Activated CD4-positive, alpha-beta T cell treated with anti-CD3 and anti-CD28 coated beads, Interleukin-2, amount 50 U/mL, for 24 hours (primary cell): ENCODE data around the gene RNU1-1.
"Not testable (repeated sequence)": the region's sequence is repeated elsewhere in the genome, so short reads cannot be mapped to it uniquely, and the experiment has no call there.

Source experiments
- DNase-seq, 2 donors: peaks; one replicate each; pipeline ENCODE4 v3.0.0-alpha.2; 2020; ENCODE audit warnings: low read depth in 1 of 2, low spot score in 1 of 2

RNU1-1 gene

DNA sequence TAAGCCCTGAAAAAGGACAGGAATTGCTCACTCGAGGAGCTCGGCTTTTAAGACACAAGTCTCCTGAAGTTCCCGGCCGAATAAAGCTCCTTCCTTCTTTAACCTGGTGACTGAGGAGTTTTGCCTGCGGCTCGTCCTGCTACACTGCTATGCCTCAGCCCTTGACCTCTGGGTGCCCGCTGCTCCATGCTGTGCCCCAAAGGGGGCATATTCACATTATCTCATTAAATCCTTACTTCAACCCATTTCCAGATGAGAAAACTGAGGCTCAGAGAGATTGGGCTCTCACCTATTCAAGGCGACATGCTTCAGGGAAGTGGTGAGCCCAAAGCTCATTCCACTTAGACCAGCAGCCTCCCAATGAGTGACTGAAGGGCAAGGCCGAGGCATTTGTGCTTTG is 20.4 kb downstream of the RNU1-1 start:
- not testable (repeated sequence) for DNase-seq

DNA sequence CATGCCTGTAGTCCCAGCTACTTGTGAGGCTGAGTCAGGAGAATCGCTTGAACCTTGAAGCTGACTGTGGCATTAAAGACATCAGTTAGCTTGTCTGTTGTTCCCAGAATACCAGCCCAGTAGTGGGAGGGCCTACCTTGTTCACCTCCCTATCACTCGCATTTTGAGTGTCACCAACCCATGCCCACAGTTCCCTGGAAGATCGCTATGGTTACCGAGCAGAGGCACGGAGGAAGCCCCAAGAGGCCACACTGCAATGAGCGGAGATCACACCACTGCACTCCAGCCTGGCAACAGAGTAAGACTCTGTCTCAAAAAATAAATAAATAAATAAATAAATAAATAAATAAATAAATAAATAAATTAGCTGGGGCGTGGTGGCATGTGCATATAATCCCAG is 21.1 kb downstream of the RNU1-1 start:
- DNase-seq: not testable (repeated sequence)

DNA sequence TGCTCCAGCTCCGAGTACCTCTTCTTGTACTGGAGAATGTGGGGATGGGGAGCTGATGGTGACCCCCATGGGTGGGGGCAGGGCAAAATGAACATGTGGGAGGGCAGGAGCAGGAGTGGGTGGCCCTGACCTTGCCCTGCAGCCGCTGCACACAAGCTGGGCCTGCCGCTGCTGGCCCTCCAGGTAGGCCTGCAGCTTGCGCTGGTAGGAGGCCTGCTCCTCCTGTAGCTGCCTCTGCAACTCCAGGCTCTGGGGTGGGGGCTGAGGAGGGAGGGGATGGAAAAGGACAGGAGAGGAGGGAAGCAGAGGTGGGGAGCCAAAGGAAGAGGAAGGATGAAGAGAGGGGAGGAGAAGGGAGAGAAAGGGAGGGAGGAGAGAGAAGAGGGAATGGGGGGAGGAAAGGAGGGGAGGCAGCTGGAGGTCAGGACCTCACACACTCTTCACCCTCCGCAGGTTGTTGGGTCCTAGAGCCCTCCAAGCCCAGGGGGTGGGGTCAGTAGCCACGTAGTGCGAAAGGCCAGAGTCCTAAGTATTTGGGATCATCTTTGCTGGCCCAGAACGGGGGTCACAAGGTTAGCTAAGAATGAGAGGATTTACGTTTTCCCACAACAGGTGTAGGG is 22.9 kb downstream of the RNU1-1 start:
- DNase-seq: no peak

DNA sequence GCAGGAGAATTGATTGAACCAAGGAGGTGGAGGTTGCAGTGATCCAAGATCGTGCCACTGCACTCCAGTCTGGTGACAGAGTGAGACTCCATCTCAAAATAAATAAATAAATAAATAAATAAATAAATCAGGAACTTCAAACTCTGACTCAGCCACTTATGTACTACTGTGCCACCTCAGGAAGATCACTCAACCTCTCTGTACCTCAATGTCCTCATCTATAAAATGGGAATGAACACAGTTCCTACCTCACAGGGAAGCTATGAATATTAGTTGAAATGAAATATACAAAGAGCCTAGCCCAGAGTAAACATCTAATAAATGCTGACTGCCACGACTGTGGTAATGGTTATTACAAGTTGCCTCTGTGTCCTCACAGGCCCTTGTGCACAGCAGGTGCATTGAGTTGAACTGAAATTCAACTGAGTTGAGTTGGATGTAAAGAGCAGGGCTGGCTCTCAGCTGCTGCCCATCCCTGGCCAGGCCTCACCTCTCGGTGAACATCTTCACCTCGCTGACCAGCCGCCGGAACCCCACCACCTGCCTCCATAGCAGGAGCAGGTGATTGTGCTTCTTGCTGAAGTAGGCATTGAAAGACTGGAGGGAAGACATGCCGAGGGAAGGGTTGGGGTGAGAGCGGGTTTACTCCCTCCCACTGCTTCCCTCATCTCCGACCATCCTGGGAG is 24.7 kb downstream of the RNU1-1 start:
- DNase-seq: not testable (repeated sequence)

DNA sequence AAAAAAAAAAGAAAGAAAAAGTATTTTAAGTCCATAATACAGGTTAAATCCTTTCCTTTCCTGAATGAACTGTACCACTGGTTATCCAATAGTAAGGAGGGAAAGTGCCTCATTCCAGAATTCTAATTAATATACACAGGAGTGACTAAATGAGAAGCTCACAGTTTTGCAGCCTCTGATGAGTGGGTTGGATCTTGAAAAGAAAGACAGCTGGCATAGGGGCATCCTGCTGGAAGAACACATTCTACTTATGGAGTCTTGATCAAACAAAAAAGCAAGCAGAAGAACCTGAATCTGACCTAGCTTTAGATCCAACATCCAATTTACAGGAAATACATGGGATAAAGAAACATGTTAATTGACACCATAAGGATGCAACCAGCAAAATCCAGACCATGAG is 27.1 kb downstream of the RNU1-1 start:
- not testable (repeated sequence) for DNase-seq

DNA sequence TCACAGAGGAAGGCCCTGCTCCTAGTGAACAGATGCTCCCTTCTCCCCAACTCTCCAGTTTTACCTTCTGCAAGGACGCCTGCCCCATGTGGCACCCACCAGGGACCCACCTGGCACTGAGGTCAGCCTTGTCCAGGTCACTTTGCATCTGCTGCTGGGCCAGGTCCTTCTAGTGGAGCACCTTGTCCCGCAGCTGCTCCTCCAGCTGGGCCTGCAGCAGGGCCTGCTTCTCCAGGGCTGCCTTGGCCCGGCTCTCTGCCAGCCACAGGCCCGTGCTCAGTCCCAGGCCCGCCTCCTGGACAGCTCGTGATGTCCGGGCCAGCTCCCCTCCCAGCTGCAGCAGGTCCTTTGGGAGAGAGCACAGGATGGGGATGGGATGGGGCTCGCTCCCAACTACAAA is 27.8 kb downstream of the RNU1-1 start:
- not testable (repeated sequence) for DNase-seq

DNA sequence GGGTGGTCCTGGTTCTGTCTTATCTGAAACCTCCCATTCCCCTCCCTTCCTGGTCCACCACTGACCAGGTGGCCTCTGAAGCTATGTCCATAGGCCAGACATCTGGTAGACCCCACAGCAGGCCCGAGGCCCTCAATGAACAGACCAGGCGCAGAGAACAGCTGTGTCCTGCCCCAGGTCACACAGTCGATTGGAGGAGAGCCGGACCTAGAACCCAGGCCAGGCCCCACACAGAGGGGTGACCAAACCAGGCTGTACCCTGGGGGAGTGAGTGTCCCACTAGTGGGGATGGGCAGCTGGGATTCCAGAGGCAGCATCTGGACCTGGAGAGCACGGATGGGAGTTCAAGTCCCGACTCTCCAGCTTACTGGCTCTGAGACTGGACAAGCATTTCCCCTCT is 29.2 kb downstream of the RNU1-1 start:
- DNase-seq: no peak

DNA sequence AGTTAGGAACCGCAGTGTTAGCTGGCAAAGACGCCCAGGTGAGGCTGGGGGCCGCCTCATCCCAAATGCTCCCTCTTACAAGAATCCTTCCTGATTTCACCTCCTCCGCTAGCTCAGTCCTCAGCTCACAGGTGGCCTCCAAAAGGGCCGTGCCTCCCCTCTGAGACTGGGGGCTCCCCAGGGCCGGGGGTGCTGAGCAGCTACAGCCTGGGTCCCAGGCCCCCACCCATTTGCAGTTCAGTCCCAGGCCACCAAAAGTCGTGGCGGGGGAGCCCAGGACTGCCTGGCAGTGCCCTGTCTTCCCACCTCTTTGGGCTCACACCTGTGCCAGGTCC is 29.6 kb downstream of the RNU1-1 start:
- DNase-seq: no peak

DNA sequence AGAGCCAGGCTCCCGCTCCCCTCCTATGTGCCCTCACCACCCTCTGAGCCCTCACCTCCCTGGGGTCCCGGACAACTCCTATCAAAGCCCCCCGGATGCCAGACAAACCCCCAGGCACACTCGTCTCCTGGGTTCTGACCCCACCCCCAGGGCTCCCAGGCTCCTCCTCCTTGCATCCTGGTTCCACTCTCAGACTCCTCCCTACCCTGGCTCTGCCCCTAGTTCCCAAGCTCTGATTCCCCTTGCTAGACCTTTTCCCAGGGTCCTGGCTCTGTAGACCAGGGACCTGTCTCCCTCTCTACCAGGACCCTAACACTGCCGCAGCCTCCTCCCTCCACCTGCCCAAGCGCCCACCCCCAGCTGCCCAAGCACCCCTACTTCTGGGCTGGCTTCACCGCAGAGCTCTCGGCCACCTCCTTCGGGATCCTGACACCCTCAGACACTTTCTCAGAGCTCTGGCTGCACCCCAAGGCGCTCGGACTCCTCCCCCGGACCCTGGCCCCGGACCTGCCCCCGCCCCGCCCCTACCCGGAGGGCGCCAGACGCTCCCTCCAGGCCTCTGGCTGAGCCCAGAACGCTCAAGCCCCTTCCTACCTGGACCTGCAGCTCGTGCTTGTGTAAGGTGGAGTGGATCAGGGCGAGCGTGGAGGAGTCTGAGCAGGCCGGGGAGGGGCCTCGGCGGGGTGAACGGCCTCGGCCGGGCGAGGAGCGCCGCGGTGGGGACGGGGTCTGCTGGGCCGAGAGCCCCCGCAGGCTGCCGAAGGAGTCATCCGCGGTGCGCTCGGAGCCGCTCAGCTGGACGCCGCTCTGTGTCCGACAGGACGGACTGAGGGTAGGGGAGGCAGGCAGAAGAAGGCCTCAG is 30.2 kb downstream of the RNU1-1 start:
- DNase-seq: not testable (repeated sequence)

DNA sequence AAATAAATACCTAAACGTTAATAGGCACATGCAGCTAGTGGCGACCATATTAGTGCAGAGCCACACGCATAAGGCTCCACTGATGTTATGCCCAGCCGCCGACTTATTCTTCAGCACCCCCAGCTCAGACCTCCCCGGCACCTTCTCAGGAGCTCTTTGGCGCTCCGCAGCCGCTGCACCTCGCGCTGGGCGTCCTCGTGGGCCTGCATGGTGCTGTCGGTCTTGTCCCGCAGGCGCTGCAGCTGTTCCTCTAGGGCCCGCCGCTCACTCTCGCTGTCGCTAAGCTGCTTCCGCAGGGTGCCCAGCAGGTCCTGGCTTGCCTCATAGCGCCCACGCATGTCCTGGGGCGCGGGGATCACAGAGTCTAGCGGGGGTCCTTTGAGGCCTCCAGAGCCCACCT is 30.9 kb downstream of the RNU1-1 start:
- DNase-seq: not testable (repeated sequence)

DNA sequence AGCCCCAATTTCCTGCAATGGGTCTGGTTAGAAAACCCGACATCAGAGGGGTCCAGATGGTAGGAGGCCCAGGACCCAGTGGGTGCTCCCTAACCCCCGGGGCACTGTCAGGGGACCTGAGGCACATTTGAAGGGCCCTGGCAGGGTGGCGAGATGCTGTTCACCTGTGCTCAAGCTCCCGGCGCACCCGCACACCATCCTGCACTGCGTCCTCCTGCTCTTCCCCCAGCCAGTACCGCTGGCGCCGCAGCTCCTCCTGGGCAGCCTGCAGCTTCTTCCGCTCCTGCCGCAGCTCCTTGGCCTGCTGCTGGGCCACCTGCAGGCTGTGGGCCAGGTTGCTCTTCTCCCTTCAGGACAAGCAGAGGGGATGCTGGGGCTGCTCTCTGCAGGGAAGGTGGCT is 36.0 kb downstream of the RNU1-1 start:
- no peak for DNase-seq

DNA sequence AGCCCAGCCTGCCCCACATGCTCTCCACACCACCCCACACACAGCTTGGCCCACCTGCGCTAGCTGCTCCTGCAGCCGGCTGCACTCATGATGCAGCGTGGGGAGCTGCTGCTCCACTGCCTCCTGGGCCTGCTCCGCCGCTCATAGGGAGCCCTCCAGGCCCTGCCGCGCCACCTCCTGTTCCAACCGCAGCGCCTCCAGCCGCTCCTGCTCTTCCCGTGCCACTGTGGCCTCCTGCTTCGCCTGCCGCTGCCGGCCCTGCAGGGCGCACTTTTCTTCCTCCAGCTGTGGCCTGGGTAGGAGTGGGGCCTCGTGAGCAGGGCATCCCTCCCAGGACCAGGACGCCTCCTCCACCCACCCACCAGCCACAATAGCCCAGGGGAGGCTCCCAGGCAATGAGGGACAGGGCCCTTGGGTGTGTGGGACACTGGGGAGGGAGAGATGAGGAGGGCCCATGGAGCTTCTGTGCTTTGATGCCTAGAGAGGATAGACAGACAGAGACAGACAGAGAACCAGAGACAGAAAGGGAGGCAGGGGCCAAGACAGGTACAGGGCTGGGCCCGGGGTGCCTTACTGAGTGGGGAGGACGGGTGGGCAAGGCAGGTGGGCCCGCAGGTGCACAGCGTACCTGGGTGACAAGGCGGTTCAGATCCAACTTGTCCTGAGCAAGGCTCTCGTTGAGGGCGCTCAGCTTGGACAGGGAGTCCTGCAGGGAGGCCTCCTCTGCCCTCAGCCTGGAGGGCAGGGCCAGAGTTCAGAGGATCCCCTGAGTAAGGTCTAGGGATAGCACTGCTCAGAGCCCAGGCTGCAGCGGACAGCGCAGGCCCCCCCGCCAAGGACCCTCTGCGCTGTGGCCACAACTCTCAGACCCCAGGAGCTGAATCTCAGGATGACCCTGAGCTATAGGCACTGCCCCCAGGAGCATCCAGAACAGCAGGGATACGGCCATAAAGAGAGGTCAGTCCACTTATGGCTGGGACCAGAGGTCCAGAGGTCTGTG is 38.0 kb downstream of the RNU1-1 start:
- not testable (repeated sequence) for DNase-seq

DNA sequence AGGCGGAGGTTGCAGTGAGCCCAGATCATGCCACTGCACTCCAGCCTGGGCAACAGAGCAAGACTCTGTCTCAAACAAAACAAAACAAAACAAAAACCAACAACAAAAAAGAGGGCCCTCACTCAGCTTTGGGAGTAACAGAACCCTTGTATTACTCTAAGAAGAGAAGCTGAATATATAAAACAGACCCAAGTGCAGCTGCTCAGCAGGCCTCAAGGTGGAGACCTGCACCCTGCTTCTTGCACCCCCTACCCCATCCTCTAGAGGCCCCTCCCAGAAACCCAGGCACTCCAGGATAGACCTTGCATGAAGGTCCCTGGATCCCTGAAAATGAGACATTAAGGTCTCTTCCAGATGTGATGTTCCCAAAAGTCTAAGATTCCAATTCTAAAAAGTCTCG is 39.2 kb downstream of the RNU1-1 start:
- not testable (repeated sequence) for DNase-seq

DNA sequence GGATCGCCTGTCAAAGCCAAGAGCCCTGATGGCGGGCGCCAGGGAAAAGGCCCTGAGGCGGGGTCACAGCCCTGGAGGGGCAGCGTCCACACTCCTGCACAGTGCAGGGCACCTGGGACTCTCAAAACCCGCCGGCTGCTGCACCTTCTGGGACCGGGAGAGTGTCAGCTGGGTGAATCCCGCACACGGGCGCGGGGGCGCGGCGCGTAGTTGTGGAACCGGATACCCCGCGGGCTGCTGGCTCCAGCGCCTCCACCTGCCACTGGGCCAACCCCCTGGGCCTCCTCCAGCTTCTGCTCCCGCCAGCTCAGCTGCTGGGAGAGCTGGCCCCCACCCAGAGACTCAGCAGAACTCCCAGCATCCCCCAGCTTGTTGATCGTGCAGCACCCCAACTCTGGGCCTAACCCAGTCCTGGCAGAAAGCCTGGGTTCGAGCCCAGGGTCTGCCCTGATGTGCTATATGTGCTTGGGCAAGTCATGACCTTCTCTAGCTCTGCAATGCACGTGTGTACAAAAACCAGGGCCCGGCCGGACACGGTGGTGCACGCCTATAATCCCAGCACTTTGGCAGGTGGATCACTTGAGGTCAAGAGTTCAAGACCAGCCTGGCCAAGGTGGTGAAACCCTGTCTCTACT is 39.8 kb downstream of the RNU1-1 start:
- DNase-seq: no peak

DNA sequence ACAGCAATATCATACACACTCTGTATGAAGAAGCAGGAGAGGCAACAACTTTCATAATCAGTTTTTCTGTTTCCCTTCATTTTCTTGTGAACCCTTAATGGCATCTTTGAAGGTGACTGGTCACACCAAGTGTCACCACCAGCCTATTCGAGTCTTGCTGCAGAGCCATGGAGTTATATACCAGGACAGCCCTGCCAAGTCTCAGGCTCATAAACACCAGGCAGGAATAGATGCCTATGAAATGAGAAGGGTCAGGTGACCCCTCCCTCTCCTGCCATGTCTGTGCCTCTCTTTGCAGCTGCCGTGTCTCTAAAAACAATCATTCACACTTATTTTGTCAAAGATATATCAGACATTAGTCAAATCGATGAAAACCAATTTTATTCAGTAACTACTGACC is 45.5 kb downstream of the RNU1-1 start:
- DNase-seq: no peak

DNA sequence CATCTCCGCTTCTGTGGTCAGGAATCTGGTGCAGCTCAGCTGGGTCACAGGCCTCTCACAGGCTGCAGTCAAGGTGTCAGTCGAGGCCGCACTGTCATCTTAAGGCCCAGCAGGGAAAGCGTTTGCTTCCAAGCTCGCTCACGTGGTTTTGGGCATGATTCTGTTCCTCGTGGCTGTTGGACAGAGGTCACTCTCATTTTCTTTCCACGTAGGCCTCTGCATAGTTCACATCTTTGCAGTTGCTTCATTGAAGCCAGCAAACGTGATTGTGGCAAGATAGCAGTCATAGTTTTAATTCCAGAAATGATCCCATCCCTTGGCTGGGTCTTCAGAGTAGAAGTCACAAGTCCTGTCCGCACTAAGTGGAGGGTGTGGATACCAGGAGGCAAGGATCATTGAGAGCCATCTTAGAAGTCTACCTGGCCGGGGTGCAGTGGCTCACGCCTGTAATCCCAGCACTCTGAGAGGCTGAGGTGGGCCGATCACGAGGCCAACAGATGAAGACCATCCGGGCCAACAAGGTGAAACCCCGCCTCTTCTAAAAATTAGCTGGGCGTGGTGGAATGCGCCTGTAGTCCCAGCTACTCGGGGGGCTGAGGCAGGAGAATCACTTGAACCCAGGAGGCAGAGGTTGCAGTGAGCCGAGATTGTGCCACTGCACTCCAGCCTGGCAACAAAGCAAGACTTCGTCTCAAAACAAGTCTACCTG is 49.0 kb downstream of the RNU1-1 start:
- DNase-seq: no peak
